Sigmoid colon (tissue), 7 donors: ENCODE results near the gene ECE2. TPM values are rescaled to one million over a fixed set of nuclear protein-coding genes. Genes with fewer than 3 reads are reported as not detected.

Experiments used
- DNase-seq: peaks from one replicate; pipeline ENCODE4 v3.0.0-alpha.2; 2019
- H3K27ac ChIP-seq, 4 donors: fragments of 200-600 bp; sonication (generic); one replicate each; pipeline ENCODE4 v1.5.1; 2016 to 2019; ENCODE audit warnings: mild to moderate bottlenecking in 1 of 4
- H3K27me3 ChIP-seq, 3 donors: fragments of 200-600 bp; sonication (generic); one replicate each; pipeline ENCODE4 v1.5.1; 2019; ENCODE audit warnings: mild to moderate bottlenecking in 1 of 3
- H3K36me3 ChIP-seq, 4 donors: fragments of 200-600 bp; sonication (generic); one replicate each; pipeline ENCODE4 v1.5.1; 2016 to 2019
- H3K4me1 ChIP-seq, 4 donors: fragments of 200-600 bp; sonication (generic); one replicate each; pipeline ENCODE4 v1.5.1; 2017 to 2019
- H3K4me3 ChIP-seq, 4 donors: fragments of 200-600 bp; sonication (generic); one replicate each; pipeline ENCODE4 v1.5.1; 2017 to 2019; ENCODE audit warnings: mild to moderate bottlenecking in 2 of 4, moderate library complexity in 1 of 4
- H3K9me3 ChIP-seq, 4 donors: fragments of 200-600 bp in 3 of 4; sonication (generic) in 3 of 4; one replicate each; pipeline versions ENCODE4 v1.5.1 to v1.6.1; 2013 to 2019
- CTCF ChIP-seq, 4 experiments: fragments of 450-650 bp in 3 of 4; fragments of 200-600 bp in 1 of 4; IDR thresholded peaks; one replicate each; pipeline ENCODE4 v1.5.1; 2016 to 2019; ENCODE audit warnings: antibody characterized with exemption in 4 of 4, mild to moderate bottlenecking in 3 of 4, moderate library complexity in 2 of 4
- EP300 ChIP-seq, 4 donors: sonication (generic); formaldehyde crosslinking; IDR thresholded peaks; one replicate each; pipeline ENCODE4 v1.6.1; 2017; ENCODE audit warnings: antibody characterized with exemption in 4 of 4
- POLR2A ChIP-seq, 2 donors: fragments of 450-650 bp; IDR thresholded peaks; one replicate each; pipeline ENCODE4 v1.6.1; 2016; ENCODE audit warnings: antibody characterized with exemption in 2 of 2, mild to moderate bottlenecking in 2 of 2, moderate library complexity in 2 of 2
- POLR2AphosphoS5 ChIP-seq, 4 donors: sonication (generic); formaldehyde crosslinking; IDR thresholded peaks; one replicate each; pipeline ENCODE4 v1.6.1; 2017; ENCODE audit warnings: antibody characterized with exemption in 4 of 4
- WGBS, 2 donors: extraction: QIAGEN DNeasy Blood & Tissue Kit; methylation state at CpG; one replicate each; pipeline ENCODE4 v1.1.7; 2013; 5-methylcytosine and 5-hydroxymethylcytosine counted together
- intact Hi-C: fragments of 100-400 bp; cut with DNase I; formaldehyde crosslinking; loops from one replicate; pipeline ENCODE4 v1.15.1; 2023
- polyA plus RNA-seq, 3 donors: library from polyadenylated mRNA; stranded (reverse); fragments of 200-250 nt; gene quantifications; one replicate each; pipeline ENCODE4 v1.2.3, GENCODE V29; 2013
- total RNA-seq, 4 donors: library from RNA; depleted of rRNA; stranded (reverse); fragments of >200 nt; gene quantifications; one replicate each; pipeline ENCODE4 v1.1.0, GENCODE V29; 2016
- donor health status: healthy with polysubstance abuse.
- donor health status: Bipolar disorder and iron deficiency.
- donor health status: healthy.

ECE2 gene
- total and polyA plus RNA-seq, 7 donors = 0.49 to 2.9 (median 1.1) TPM; not detected in 2

- DNase-seq = no peak
- intact Hi-C loops = no loop called here
- Histone ChIP-seq H3K27ac (no peak overlapping the region), H3K9me3 (no peaks in the 10 kb centered on the region), H3K36me3 (no peaks in the 10 kb centered on the region), H3K4me1 (peaks cover 0 to 25% (median 24%) of the 10 kb centered on the region in 4 donors), H3K27me3 (peaks cover 33 to 84% (median 57%) of the 10 kb centered on the region in 3 donors), H3K4me3 (peak overlapping the region in 3 of 4 donors; percentile 36 to 53 (median 52))
- 1% methylated on average over 61 of the region's 61 CpGs for WGBS, 2 donors
- no peak for TF ChIP-seq POLR2AphosphoS5 (IDR thresholded peaks at IDR 0.05)
- no peak for TF ChIP-seq CTCF (IDR thresholded peaks at IDR 0.05)
- TF ChIP-seq POLR2A (IDR thresholded peaks at IDR 0.05) = no peak
- no peak for TF ChIP-seq EP300 (IDR thresholded peaks at IDR 0.05)
Measured at GRCh38 chr3:184230081-184230602, 45.7 kb upstream of the ECE2 start.

- Histone ChIP-seq H3K4me3 (peak overlapping the region in 3 of 4 donors; percentile 36 to 53 (median 52)), H3K36me3 (no peaks in the 10 kb centered on the region), H3K4me1 (peaks cover 0 to 25% (median 24%) of the 10 kb centered on the region in 4 donors), H3K27me3 (peaks cover 33 to 78% (median 53%) of the 10 kb centered on the region in 3 donors), H3K27ac (no peak overlapping the region), H3K9me3 (no peaks in the 10 kb centered on the region)
- TF ChIP-seq EP300 (IDR thresholded peaks at IDR 0.05) = no peak
- no peak for TF ChIP-seq POLR2A (IDR thresholded peaks at IDR 0.05)
- no peak for TF ChIP-seq POLR2AphosphoS5 (IDR thresholded peaks at IDR 0.05)
- no peak for TF ChIP-seq CTCF (IDR thresholded peaks at IDR 0.05)
- intact Hi-C loops = no loop called here
- WGBS, 2 donors = 4 to 7% methylated on average over 79 of the region's 79 CpGs
- DNase-seq = no peak
Measured at GRCh38 chr3:184230603-184231528, 45.0 kb upstream of the ECE2 start.

GRCh38 chr3:184231671-184232070, 44.2 kb upstream of the ECE2 start:
- H3K4me1 ChIP-seq = peaks cover 0 to 25% (median 24%) of the 10 kb centered on the region in 4 donors
- H3K27me3 ChIP-seq = peaks cover 33 to 72% (median 47%) of the 10 kb centered on the region in 3 donors
- 48 to 66% methylated on average over 3 of the region's 3 CpGs for WGBS, 2 donors
- no peak overlapping the region for H3K27ac ChIP-seq
- no peak overlapping the region for H3K4me3 ChIP-seq
- no peak for DNase-seq
- TF ChIP-seq POLR2A (IDR thresholded peaks at IDR 0.05) (no peak), CTCF (IDR thresholded peaks at IDR 0.05) (no peak), EP300 (IDR thresholded peaks at IDR 0.05) (no peak), POLR2AphosphoS5 (IDR thresholded peaks at IDR 0.05) (no peak)
- intact Hi-C loops = no loop called here
- no peaks in the 10 kb centered on the region for H3K36me3 ChIP-seq
- no peaks in the 10 kb centered on the region for H3K9me3 ChIP-seq

- WGBS, 2 donors = 89 to 90% methylated on average over 23 of the region's 23 CpGs
- H3K27ac ChIP-seq = no peak overlapping the region
- H3K4me1 ChIP-seq = peaks cover 0 to 25% (median 24%) of the 10 kb centered on the region in 4 donors
Measured at GRCh38 chr3:184233127-184233843, 42.5 kb upstream of the ECE2 start.

More at GRCh38 chr3:184233127-184233843, 42.5 kb upstream of the ECE2 start:
- Histone ChIP-seq H3K27me3 (peaks cover 33 to 57% (median 37%) of the 10 kb centered on the region in 3 donors), H3K4me3 (no peak overlapping the region), H3K36me3 (no peaks in the 10 kb centered on the region), H3K9me3 (no peaks in the 10 kb centered on the region)
- intact Hi-C loops = no loop called here
- DNase-seq = no peak
- TF ChIP-seq EP300 (IDR thresholded peaks at IDR 0.05) (no peak), POLR2AphosphoS5 (IDR thresholded peaks at IDR 0.05) (no peak), POLR2A (IDR thresholded peaks at IDR 0.05) (no peak), CTCF (IDR thresholded peaks at IDR 0.05) (no peak)
